Measurements from ENCODE around the gene RBM38.

RBM38 gene

DNA sequence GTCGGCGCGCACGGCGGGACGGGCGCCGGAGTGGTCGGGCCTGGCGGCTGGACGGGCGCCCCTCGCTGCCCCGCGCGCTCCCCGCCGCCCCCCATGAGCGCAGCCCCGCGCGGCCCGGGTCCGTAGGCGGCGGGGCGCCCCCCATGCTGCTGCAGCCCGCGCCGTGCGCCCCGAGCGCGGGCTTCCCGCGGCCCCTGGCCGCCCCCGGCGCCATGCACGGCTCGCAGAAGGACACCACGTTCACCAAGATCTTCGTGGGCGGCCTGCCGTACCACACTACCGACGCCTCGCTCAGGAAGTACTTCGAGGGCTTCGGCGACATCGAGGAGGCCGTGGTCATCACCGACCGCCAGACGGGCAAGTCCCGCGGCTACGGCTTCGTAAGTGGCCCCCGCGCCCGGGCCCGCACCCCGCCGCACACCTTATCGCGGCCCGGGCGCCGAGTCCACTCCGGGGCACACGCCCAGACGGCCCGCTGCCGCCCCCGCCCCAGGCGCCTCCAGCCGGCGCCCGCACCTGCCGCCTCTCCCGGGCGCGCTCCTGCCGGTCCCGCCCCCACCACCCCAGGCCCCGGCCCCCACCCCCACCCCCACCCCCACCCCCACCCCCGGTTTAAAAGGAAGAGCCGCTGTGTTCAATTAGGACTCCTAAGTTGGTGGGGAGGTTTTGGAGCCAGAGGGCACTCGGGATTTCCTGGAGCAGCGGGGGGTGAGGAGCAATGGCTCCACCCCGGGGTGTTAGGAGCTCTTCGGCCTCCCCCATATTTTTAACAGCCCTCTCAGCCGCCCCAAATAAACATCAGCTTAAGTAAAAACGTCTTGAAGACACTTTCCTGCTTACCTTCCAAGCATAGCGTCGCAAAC lies 474 bp downstream of the RBM38 start:
- DNase-seq (ENCODE audit: low spot score) = peak; percentile 72

DNA sequence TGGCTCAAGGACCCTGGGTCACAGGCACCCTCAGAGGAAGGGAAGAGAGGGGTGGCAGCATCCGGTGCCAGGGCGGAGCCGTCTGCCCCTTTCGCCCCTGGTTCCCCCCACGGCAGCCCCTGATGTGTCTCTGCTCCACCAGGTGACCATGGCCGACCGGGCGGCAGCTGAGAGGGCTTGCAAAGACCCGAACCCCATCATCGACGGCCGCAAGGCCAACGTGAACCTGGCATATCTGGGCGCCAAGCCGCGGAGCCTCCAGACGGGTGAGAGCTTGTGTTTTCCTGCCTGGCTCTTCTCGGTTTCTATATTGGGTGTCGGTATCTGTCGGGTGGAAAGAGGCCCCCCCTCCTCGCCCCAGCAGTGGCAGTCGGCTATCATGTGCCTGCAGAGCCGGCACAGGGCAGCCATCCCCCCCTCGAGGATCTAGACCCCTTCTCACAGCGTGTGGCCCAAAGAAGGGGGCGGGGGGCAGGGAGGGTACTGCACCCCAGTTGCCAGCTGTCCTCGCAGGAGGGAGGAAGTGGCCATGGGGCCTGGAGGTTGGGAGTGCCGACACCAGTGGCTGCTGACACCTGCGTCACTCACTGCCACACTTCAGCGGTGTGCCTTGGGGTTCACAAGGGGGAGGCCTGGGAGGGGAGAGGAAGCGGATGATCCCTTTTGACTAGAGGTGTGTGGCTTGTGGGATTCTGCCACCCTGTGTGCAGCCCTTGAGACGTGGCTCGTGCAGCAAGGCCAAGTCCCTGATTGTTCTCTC lies 1.5 kb downstream of the RBM38 start:
- DNase-seq (ENCODE audit: low spot score) = peak; percentile 65

DNA sequence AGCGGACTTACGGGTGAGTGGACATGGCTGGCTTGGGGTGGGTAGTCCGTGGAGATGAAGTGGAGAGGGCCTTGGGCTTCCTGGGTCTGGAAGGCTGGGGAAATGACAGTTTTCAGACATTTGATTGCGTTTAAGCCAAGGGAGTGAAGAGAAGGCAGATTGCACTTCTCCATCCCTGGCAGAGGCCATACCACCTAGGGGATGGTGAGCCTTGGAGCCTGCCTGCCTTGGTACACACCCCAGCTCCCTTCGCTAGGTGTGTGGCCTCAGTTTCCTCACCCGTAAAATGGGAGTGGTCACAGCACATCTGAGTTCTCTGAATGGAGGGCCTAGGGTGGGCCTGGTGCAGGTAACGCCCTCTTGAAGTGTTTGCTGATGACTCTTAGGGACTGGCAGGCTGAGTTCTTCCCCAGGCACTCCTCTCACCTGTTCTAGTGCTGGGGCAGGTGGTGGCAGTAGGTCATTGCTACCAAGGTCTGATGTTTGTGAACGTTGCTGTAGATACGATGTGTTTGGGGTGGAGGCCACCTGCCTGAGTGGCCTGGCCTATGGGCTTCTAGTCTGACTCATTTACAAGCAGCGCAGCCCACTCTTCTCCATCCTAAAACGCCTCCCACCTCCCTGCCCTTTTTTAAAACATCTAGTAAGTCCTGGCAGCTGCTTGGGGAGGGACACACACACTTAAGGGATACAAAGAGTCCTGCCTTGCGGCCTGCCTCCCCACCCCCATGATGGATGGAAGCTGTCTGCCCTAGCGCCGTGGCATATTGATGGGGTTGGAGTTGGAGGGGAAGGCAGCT lies 2.3 kb downstream of the RBM38 start:
- peak; percentile 65 for DNase-seq (ENCODE audit: low spot score)

DNA sequence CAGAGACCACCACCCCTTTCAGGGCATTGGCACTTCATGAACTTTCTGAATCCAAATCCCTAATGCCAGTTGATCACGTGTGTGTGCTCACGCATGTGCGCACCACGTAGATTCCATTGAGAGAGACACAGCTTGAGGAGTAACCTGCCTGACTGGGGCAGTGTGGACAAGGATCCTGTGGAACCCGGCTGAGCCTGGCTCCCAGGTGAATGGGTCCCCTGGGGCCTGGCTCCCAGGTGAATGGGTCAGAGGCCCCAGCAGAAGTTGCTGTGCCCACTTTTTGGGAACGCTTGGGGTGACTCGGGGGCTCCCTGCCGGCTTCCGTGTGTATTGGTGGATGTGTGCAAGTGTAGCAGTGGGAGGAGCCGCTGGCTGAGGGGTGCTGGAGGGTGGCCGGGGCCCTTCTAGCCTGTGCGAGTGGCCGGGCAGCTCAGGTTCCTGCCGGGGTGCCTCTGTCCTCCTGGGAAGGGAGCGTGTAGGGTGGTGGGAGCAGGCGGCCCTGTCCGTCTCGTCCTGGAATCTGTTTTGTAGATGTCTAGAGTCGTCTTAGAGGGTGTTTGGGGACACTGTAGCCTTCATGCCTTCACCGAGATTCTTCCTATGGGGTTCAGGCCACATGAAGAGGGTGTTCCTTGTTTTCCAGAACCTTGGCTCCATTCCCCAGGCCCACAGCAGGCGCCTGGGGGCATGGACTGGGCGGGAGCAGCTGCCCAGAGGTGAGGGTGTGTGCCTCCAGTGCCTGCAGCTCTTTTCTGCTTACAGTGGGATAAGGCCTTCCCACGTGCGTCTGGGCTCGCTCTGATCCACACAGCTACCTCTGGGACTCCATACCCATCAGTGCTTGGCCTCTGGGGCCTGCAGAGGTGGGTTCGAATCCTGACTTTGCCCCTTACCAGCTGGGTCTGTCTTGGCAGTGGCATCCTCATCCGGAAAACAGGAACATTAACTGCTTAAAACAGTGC lies 3.2 kb downstream of the RBM38 start:
- DNase-seq (ENCODE audit: low spot score) = peak; percentile 36

DNA sequence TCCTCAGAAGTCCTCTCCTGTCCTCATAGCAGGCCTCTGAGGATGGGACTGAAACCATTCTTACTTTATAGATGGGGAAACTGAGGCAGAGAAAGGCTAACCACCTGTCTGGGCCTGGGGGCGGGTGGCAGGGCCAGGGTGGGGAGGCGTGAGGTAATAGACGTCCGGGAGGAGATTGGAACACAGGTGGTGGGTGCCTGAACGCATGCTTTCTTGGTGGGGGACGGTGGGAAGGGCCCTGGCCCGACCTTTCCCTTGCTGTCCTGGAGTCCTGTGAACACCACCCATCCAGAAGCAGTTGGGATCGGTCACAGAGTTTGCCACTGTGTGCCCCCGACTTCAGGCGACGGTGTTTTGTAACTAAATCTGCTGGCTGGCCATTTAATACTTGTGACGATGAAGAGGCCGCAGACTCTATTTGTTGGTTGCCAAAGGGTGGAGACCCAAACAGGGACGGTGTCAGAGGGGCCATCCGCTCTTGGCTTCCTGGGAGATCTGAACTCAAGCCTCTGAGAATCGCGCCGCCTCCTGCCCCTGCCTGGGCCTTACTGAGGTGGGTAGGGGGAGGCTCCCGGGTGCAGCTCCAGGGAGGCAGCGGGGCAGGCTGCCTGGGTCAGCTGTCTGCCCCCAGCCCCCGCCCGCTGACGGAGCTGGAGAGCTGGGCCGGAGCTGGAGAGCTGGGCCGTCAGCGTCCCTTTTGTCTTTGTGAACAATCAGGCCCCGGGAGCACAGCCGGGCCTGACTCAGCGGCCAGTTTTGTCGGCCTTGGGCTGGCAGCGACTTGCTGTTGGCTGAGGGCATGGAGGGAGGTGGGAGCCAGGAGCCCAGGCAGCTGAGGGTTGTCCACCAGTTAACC lies 4.1 kb downstream of the RBM38 start:
- no peak for DNase-seq (ENCODE audit: low spot score)

DNA sequence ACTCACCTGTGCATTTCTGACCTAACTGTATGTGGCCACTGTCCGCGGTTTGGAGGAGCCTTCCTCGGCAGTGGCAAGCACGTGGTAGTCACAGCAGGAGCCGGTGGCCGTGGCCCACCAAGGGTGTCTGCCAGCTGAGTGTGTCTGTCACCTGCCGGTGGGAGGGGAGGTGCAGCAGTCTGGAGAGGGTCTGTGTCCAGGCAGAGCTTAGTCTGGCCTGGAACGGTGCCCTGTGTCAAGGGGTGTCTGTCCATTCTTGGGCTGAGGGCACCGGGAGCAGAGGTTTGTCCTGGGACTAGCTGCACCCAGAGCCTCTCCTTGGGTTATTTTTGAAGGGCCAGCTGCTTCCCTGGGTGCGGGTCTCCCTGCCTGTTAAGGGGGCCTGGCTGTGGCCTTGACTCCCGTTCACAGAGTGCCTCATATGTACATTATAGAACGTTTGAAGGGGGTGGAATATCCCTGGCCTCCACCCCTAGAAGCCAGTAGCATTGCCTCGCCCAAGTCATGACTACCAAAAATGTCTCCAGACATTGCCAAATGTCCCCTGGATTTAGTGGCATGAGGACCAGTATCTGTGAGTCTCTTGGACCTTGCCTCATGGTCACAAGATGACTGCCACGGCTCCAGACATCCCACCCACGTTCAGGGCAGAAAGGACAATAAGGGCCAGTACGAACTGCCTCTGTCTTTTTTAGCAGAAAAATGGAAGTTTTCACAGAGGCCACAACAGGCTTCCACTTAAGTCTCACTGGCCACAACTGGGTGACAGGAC lies 5.2 kb downstream of the RBM38 start:
- DNase-seq (ENCODE audit: low spot score) = no peak

DNA sequence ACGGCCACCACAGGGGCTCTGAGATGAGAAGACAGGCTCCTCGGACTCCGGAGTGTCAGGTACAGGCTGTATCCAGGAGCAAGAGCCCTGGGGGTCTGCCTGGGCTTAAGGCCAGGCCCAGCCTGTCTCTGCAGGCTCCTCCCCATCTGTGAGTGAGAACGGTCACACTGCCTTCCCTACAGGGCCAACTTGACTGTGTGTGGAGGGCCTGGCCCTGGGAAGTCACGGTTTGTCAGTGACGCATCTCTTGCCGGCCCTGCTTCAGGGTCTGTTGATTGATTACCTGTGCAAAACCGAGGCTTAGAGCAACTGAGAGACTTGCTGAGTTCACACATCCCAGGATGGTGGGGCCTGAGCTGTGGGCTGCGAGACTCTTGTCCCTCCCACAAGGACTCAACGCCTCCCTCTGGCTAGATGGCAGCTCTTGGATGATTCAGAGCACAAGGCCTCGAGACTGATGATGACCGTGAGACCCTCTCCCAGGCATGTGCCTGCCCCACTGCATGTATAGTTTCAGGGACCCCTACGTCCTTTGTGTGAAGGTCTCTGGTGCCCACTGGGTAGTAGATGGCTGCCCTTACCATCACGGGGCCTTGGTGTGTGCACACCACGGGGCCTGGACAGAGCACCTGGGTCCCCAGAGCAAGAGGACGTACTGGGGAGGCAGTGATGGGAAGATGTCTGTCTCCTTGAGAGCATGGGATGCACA lies 5.9 kb downstream of the RBM38 start:
- peak; percentile 41 for DNase-seq (ENCODE audit: low spot score)

DNA sequence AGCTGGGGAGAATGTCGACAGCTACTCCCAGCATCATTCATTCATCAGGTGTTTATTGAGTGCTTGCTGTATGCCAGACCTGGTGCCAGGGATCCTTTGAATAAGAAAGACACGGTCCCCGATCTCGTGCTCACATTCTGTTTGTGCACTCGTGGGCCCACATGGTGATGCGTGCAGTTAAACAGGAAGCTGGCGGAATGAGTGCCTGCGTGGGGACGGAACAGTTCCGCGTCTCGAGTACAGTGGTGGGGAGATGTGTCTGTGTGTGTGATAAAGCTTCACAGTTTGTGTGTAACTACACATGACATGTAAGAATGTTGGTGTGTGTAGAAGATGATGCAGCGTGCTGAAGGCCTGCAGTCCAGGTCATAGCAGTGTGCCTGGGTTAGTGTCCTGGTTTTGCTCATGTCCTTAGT lies 6.5 kb downstream of the RBM38 start:
- no peak for DNase-seq (ENCODE audit: low spot score)

DNA sequence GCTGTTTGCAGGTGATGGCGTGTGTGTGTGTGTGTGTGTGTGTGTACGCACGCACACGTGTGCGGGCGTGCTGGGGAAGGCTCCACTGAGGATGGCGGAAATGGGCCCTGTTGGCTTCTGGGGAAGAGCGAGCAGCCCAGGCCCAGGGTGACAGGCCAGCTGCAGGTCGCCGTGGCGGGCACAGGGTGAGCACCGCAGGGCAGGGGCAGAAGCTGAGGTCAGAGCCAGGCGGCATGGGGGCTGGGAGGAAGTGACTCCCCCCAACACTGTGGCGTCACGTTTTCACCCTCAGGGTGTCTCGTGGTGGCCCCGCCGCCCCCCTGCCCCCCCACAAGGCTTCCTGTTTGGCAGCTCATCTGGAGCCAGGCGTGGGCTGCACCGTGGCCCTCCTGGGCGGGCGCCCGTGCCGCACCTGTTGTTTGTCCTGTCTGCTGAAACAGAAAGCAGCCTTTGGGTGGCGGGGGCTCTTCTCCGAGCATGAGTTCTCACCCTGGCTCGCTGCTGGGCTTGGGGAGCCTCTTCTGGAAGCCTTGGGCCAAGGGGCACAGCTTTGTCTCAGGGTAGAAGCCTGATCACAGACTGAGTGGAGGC lies 7.1 kb downstream of the RBM38 start:
- no peak for DNase-seq (ENCODE audit: low spot score)

DNA sequence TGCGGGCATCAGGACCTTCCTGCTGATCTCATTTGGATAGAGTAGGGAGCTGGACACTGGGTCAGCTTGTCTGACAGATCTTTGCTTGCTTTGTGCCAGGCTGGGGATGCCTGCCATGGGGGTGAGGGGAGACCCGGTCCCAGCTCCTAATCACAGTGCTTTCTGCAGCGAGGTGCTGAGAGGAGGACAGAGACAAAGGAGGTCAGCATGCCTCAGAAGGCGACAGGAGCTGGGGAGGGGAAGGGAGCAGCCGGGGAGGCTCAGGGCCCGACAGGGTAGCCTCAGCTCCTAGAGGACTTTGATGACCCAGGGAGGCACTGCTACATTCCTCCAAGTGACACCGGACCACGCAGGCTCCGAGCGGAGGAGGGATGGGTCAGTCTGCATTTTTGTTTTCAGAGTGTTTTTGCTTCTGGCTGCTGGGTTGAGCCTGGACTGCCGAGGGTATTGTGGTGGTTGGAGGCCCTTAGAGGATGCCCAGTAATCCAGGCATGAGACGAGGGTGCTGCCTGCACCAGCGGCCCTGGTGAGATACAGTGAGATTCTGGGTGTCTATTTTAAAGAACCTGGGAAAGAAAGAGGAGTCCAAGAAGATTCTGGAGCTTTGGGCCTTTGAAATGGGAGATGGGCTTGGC lies 7.8 kb downstream of the RBM38 start:
- peak; percentile 14 for DNase-seq (ENCODE audit: low spot score)

DNA sequence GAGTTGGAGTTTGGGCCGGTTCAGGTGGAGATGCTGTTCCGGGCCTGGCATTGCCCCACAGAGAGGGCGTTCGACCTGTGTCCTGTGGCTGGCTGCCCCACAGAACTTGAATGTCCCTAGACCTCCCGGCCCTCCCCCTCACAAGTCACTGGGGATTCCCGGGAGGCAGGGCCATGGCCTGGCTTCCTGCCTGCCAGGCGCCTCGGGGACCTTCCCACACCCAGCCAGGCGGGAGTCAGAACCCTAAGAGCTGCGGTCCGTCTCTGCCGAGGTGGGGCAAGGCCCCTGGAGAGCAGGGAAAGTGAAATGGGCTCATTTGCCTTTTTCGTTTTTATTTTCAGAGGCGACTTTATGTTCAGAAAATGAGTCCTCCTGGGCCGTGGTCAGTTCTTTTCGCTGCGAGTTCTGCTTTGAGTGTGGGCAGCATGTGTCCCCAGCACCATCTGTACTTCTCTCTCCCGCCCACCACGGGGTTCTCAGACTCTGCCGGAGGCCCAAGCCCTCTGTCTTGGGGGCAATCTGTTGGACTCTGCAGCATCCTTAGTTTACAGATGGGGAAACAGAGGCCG lies 8.5 kb downstream of the RBM38 start:
- peak; percentile 21 for DNase-seq (ENCODE audit: low spot score)

DNA sequence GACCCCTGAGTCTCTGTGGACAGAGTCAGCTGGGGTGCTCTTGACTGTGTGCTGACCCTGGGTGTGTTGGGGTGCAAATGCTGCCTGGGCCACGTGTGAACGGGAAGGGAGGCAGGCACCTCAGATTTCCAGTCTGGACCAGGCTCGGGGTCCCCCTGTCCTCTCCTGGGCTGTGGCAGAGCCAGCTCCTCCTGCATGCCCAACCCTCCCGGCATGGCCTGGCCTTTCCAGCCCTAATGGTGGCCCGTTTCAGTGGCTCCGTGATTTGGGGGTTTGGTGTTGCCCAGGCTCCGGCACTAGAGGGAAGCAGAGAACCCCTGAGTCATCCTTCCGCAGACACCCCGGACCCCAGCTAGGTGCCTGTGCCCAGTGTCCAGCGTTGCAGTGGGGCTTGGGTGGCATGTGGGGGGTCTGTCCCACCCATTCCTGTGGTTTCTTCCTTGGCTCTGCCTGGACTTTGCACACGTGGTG lies 9.1 kb downstream of the RBM38 start:
- DNase-seq (ENCODE audit: low spot score) = peak; percentile 29

DNA sequence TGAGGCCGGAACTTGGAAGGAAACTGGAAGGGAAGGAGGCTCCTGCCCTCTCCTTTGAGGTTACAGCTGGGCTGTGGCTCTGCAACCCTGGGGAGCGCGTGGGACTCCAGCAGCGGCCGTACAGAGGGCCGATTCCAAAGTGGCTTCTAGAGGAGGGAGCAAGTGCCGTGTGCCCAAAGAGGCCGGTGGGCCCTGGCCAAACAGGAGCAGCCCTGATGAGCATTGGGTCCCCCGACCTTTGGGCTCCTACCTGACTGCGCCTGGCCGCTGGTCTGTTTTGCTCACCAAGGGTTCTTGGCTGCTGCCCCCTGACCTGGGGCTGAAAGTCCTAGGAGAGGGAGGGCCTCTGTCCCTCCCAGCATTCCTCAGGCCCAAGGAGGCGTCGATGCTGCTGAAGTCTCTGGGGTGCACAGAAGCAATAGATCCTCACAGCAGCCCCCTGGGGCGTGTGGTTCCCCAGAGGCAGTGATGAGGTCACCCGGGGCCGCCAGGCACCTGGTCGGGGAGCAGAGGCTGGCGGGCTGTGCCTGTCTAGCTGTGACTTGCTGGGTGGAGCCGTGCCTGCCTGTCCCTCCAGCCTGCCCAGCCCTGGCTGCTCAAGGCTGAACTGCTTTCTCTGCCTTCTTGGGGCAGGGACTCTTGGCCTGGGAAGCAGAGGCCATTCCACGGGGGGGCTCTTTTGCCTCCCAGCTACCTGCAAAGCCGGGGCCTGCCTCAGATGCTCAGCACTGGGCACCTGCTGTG lies 9.8 kb downstream of the RBM38 start:
- peak; percentile 41 for DNase-seq (ENCODE audit: low spot score)

DNA sequence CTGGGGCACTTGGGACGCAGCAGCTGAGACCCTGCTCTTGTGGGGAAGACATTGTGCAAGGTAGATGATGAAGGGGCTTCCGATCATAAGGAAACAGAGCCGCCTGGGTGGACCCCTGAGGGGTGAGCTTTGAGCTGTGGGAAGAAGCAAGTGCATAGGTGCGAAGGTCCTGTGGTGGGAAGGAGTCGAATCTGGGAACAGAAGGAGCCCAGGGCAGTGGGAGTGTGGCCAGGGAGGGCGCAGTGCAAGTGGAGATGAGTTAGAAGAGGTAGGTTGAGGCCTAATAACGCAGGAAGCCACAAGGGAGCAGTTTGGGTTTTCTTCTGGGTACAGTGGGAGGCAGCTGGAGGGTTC lies 10.3 kb downstream of the RBM38 start:
- no peak for DNase-seq (ENCODE audit: low spot score)

DNA sequence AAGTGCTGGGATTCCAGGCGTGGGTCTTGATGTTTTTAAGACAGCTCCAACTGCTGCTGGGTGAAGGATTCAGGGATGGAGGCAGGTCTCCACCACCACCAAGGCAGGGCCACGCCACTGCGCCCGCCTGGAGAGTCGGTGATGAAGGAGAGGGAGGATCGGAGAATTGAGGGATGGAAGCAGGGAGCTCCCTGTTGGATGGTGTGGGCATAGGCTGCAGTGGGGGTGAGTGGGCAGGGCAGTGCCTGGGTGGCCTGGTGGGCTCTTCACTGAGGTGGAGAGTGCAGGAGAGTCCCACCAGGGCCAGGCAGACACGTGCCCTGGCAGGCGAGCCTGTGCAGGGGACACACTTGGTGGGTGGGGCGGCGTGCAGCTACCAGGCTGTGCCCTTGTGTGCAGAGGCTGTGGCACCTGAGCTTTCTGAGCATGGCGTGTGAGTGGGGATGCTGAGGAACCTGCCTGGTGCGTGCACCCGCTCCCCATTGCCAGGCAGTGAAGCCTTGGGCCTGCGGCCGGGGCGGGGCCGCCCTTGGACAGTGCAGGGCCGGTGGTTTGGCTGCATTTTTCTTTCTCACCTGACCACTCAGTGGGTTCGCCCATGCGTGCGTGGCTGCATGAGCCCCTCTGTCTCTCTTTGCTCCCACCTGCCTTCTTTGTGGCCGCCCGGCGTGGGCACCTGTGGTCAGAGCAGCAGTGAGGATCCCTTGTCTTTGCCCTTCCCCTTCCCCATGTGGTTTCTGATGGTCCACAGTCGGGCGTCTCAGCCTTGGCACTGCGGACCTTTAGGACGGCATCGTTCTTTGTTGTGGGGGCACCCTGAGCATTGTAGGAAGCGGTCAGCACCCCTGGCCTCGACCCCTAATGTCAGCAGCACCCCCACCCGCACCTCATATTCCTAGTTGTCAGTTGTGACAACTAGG lies 11.3 kb downstream of the RBM38 start:
- no peak for DNase-seq (ENCODE audit: low spot score)

DNA sequence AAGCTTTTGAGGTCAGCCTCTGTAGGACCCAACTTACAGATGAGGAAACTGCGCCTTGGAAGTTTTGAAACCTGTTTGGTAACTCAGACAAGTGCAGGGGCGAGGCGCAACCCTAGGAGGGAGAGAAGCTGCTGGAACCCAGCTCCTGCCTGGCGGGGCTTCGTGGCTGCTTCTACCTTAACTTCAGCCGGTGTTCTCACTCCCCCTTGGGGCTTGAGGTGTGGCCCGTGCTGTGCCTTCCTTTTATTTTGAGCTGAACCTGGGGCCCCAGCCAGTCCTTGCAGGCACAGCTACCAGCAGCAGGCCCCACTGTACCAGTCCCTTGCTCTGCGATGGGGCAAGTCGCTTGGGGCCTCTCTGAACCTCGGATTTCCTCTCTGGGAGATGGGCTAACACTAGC lies 12.0 kb downstream of the RBM38 start:
- peak; percentile 13 for DNase-seq (ENCODE audit: low spot score)

All from hematopoietic multipotent progenitor cell treated with erythropoietin and hydrocortisone succinate and interleukin-3 and kit ligand, for 17 days (in vitro differentiated cells).